ENCODE data around the gene PNMA8C.

DNA sequence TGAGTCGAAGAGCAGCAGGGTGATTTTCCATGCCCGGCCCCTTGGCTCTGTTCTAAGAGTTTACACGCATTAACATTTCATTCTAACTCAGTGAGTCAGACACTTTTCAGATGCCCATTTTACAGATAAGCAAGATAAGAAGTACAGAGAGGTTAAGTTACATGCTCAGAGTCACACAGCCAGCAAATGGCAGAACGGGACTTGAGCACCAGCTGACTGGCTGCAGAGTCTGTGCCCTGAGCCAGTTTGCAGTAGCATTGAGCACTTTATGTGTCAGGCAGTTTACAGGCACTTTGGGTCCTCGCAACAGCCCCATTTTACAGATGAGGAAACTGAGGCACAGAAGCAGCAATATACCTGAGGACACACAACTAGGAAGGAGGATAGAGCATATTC lies 34.3 kb downstream of the PNMA8C start:
- TF ChIP-seq, protein P1, sequence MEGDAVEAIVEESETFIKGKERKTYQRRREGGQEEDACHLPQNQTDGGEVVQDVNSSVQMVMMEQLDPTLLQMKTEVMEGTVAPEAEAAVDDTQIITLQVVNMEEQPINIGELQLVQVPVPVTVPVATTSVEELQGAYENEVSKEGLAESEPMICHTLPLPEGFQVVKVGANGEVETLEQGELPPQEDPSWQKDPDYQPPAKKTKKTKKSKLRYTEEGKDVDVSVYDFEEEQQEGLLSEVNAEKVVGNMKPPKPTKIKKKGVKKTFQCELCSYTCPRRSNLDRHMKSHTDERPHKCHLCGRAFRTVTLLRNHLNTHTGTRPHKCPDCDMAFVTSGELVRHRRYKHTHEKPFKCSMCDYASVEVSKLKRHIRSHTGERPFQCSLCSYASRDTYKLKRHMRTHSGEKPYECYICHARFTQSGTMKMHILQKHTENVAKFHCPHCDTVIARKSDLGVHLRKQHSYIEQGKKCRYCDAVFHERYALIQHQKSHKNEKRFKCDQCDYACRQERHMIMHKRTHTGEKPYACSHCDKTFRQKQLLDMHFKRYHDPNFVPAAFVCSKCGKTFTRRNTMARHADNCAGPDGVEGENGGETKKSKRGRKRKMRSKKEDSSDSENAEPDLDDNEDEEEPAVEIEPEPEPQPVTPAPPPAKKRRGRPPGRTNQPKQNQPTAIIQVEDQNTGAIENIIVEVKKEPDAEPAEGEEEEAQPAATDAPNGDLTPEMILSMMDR (IDR thresholded peaks at IDR 0.05) = no peak
- no peak for TF ChIP-seq POLR2A (IDR thresholded peaks at IDR 0.05)

Measured in heart left ventricle (tissue), 13 donors.